GM21447 (cell line): ENCODE results near the gene NECAB3.

Source experiments
- ATAC-seq: cut with Tn5 transposase; IDR thresholded peaks from one replicate; pipeline ENCODE4 v1.9.1; 2021; ENCODE audit not compliant: unreplicated experiment

Gene NECAB3

DNA sequence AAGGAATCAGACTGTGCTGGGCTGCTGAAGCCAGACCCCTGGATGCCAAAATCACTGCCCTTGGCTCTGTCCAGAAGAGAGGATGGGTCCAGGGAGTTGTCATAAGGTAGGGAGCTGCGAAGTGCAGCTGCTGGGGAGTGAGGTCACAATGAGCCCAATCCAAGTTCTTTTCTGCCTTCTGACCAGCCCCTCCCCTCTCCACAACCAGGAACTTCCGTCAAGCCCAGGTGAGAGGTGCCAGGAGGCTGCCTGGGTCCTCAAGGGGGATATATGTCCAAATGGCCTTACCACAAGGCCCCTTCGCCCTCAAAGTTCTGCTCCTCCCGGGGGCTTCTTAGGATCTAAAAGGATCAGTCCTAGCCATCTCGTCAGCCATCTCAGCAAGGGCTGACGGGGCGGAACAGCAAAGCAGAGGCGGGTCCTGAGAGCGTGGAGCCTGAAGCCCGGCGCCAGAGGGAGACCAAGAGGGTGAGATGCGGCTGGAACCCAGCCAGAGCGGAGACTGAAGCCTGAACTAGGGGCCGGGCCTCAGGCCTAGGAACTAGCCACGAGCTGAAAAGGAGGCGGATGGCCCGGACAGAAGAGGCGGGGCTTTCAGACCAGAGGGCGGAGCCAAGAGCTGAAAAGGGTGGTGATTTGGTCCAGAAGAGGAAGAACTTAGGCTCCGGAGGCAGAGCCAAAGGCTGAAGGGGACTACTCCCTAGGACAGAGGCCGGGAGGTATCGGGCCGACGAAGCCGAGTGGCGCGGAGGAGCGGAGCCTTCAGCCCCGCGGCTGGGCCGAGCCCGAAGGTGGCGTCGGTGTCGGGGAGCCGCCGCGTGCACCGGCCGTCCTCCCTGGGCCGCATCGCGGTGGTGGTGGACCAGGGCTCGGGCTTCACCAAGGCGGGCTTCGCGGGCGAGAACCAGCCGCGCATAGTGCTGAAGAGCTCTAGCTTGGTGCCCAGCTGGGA lies 7.7 kb downstream of the NECAB3 start, which contains the start of gene ACTL10:
Gene ACTL10 (plus strand): TSS at position 651 of the 952 bp plus-strand sequence. CDS start 555 bp downstream, outside the sequence.
- peak; percentile 70 for ATAC-seq

DNA sequence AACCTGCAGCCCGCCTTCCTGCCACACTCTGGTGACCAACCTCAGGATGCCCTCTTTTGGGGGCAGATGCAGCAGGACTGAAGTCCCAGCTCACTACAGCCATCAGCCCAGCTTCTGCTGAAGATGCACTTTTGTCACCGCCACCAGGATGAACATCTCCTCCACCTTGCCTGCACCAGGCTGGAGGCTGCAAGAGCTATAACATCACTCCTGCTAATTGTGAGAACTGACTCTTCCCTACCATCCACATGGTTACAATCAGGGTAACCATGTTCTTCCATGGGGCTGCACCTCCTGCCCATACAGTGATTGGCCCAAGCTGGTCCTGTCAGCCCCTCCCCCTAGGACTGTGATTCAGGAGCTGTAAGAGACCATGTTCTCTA lies 9.5 kb downstream of the NECAB3 start:
- no peak for ATAC-seq

DNA sequence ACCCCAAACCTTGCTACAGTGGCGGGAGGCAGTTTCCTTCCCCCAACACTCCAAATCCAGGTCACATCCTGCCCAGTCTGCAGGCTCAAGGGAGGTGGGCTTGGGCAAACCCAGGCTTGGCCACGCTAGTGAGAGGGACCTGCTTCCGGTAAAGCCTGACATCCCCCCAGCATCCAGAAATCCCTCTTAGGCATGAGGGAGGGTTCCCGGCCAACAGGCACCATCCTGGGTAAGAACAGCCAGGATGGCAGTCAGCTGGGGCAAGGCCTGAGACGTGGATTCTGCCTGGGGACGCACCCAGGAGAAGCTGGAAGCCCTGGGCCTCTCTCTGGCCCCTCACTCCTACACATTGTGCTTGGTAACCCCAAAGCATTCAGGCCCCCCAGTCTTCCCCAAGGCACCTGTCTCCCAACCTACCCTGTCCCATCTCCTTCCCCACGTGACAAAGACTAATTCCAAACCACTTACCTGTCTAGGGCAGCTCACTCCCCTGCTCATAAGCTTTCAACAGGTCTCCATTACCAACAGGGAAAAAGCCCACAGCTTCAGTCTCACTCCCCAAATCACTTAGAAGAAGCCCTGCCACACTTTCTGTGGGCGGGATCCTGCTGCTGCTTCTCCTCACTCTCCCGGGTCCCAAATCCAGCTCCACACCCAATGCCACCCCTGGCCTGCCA lies 10.0 kb downstream of the NECAB3 start:
- ATAC-seq, result no peak

DNA sequence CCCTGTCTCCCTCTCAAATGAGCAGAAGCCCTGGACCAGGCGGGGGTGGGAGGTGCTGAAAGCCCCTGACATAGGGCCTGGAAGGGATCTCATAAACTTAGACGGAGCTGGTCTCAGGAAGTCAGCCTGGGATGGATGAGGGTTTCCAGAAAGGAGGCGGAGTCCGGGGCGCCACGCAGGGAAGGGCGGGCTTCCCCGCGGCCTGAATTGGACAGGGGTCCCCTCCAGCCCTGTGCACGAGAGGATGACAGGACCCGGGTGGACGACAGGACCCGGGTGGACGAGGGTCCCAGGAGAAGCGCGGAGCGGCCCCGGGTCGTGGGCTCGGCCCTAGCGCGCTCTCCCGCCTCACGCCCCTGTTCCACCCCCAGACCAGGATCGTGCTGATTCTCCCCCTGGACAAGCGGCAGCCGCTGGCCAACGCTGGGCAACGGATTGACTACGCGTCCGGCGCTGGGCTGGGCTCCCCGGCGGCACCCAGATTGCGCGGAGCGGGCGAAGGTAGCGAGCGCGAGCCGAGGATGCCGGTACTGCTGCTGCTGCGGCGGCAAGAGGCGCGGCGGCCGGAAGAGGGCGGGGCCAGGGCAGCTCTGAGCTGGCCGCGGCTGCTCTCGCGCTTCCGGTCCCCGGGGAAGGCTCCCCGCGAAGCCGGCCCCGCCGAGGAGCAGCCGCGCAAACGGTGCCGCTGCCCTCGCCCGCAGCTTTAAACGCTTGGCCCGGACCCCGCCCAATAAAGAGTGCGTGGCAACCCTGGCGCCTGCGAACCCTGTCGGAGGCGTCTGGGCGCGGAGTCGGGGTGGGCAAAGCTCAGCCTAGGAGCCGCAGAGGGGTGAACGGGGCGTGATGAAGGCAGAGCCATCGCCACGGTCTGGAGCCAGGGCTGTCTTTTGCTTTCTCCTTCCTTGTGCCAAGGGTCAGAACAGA lies 10.8 kb downstream of the NECAB3 start:
- ATAC-seq, result peak; percentile 40

DNA sequence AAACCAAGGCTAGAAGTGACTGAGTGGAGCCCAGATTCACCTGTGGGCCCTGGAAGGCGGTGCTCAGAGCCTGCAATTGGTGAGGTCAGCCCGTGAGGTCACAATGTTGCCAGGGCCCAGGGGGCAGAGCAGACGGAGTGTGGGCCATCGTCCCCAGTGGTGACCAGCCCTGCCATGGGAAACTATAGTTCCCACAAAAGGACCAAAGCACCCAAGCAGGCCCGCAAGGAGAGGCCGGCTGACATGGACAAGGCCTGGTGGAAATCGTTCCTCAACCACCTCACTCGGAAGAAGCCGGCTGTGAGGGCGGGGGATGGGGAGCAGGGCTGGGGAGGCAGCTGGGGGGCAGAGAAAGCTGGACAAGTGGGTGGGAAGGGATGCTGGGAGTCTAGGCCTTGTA lies 12.1 kb downstream of the NECAB3 start, which contains the start of gene C20orf144:
Gene C20orf144 (plus strand): TSS at position 156 of the 400 bp plus-strand sequence. CDS start 19 bp downstream, at position 175.
- no peak for ATAC-seq

DNA sequence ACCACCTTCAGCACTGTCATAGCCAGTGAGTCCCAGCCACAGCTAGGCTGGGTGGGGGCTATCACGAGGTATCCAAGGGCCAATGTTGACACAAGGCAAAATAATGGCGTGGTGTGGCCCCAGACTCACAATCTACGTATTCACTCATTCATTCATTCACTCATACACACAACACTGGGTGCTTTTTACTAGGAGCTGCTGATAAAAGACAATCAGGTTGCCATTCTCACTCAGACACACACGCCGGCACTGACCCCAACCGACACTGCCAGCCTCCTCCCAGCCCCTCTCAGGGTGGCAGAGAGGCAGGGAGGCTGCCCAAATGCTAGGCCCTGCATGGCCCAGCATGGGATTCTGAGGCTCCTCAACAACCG lies 13.6 kb downstream of the NECAB3 start:
- ATAC-seq, result no peak

DNA sequence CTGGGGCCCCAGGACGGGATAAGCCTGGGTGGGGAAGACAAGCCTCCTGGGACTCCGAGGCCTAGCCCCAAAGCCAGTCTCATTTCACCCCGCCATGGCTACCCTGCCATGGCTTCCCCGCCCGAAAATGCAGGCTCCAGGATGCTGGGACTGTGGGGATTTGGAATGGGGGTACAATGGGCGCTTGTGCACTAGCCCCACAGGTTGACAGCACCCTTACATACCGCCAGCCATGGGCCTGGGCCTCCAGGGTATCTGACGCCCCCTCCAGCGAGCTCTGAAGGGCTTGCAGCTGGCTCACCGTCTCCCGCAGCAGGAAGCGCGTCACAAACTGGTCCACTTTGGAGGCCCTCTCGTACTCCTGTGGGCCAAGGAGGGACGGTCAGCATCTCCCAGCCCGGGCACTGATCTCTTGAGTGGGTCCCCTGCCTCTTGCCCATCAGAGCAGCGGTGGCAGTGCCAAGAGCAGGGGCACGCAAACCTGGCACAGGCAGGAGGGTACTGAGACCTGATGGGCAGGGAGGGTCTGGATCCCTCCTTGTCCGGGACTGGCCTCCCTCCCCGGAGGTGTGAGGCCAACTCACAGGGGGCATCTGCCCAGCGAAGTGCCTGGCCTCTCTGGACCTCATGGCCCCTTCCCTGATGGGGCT lies 14.1 kb downstream of the NECAB3 start:
- no peak for ATAC-seq

DNA sequence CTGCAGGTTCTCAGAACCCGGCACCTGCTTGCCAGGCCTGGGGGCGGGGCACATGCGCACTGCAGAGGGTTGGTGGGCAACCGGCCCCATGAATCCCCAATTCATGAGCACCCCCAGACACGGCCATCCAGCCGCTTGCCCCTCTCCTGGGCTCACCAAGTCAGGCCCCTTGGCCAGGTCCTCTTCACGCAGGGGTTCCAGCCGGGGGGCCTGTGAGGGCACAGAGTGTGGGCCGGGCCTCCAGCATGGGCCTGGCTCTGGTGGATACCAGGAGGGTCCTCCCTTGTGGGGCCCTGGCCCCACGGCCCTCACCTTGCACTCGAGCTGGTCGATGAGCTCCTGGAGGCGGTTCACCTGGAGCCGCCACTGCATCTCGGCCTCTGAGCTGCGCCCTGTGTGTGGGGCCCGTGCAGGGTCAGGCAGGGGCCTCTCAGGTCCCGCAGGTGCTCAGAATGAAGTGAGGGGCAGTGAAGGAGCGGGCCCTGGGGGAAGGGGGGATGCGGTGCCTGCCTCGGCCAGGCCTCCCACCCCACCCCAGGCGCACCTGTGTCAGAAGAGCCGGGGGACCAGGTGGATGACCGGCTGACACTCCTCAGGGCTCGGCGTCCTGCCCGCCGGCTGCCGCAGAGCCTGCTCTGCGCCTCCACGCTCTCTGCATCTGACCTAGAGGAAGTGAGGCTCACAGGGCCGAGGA lies 14.7 kb downstream of the NECAB3 start:
- no peak for ATAC-seq

DNA sequence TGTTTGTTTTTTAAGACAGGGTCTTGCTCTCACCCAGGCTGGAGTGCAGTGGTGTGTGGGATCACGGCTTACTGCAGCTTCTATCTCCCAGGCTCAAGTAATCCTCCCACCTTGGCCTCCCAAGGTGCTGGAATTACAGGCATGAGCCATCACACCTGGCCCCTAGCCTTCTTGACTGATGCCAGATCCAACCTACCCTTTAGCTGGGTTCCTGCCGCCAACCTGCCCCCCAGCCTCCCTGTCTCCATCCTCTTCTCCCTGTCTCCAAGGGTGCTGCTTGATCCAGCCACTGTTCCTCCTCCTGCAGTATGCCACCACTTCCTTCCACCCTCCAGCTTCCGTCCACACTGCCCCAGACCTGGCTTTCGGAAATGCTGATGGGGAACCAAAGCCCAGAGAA lies 15.3 kb downstream of the NECAB3 start:
- ATAC-seq, result no peak

DNA sequence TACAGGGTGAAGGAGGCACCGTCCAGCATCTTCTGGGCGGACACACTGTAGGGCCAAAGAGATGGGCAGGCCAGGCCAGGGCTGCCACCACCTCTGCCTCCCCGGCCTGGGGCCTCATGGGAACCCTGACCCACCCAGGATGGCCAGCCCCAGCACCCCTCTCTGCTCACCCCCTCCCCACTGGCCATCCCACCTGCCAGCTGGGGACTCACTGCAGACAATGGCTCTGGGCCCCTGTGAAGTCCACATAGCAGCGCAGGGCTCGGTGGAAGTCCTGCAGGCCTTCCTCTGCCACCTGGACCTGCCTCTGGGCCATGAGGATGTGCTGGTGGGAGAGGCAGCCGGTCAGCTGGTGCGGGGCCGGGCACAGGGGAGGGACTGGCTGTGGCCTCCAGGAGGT lies 15.7 kb downstream of the NECAB3 start:
- ATAC-seq, result no peak

DNA sequence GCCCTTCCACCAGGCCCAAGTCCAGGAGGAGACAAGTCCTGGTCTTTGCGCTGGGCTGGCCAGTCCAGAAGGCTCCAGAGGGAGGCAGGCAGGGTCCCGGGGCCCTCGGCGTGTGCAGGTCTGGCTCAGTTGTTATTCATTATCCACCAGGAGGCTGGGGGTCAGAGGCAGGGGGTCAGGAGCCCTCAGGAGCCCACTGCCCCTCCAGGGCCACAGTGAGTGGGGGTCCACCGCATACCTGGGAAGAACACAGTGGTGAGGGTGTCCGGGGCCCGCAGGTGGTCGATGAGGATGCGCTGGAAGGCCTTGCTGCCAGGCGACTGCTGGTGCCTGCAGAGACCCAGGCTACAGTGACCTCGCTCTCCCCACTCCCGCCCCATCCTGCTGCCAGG lies 16.5 kb downstream of the NECAB3 start:
- ATAC-seq, result no peak

DNA sequence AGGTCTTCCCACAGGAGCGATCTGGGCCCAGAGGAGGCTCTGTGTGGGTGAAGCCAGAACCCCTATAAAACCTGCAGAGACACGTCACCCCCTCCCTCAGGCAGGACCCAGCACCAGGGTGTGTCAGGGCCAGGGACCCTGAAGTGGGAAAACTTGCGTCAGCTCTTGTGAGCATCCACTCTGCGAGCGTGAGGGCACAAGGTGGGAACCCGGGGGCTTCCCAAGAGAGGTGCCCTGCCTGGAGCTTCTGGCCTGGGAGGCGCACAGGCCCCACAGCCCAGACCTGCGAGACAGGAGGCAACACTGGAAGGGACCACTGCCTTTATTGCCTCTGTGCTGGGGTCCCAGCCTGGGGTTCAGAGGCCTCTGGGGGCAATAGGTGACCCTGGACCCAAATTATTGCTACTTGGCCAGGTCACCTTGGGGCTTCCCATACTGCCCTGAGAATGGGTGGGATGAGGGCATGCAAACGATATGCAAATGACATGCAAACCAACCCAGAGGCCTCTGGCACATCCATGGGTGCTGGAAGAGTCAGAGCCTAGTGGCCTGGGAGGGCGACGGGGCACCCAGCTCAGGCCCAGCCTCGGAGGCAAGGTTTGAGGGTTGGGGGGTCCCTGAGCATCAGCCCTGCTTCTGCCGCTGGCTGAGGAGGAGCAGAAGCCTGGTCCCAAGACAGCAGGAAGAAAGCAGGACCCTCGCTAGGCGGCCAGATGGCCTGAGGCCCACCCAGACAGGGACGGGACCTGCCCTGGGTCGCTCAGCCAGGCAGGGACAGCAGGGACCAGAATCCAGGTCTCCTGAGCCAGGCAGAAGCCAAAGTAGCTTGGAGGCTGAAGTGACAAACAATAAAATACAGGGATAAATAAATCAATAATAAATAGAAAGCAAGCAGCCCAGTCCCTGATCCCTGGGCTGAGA lies 17.2 kb downstream of the NECAB3 start:
- no peak for ATAC-seq

DNA sequence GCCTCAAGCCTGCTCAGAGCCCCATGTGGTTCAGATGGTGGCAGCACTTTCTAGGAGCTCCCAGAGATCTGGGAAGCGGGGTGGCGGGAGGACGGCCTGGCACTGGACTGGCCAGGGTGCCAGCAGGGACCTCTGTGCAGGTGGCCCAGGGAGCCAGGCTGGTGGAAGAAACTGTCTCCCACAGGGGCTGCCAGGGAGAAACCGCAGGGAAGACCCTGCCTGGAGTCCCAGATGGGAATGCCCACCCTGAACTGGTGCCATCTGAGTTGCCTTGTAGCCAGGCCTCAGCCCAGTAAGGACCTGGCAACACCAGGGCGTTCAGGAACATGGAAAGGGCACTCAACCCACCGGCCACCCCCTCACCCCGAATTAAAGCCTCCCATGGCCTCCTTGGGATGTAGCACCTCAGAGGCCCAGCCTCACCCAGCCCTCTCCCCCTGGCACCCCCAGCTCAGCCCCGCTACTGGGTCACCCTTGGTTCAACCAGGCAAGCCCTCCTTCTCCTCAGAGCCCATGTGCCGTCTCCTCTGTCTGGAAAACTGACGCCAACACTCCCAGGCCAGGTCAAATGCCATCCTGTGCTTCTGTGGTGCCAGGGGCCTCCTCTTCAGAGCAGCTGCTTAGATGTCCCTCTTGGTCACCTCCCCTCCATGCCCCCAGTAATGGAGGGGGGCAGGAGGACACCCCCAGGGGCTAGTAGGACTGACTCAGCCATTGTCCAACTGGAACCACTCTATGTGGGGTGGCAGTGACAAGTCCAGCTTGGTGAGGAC lies 18.0 kb downstream of the NECAB3 start:
- ATAC-seq, result no peak

DNA sequence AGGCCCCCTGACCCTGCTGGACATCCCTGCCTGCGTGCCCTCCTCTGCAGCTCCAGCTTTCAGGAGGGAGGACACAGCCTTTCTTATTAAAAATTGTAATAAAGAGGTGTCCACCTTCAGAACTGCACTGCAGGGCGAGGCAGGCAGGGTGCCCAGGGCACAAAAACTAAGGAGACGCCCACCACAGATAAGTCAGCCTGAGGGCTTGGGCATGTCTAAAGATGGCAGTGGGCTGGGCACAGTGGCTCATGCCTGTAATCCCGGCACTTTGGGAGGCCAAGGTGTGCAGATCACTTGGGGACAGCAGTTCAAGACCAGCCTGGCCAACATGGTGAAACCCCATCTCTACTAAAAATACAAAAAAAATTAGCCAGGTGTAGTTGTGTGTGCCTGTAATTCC lies 19.1 kb downstream of the NECAB3 start:
- no peak for ATAC-seq

DNA sequence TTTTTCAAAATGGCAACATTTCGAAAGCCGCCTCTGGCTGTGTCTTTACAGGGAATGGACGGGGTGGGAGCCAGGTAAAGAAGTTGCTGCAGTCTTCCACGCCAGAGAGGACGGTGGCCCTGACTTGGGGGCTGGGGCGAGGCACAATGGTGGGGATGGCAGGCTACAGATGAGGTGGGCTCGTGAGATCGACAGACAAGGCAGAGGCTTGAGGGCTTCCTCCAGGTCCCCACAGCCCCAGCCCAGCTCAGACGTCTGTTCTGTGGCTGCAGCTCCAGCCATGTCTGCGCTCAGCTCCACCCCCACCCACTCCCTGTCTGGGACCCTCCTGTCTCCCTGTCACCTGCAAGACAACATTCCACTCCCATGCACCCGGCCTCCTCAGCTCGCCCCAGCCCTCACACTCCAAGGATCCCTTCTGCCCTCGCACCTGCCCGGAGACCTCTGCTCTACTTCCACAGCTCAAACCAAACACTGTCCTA lies 19.5 kb downstream of the NECAB3 start:
- ATAC-seq, result no peak

DNA sequence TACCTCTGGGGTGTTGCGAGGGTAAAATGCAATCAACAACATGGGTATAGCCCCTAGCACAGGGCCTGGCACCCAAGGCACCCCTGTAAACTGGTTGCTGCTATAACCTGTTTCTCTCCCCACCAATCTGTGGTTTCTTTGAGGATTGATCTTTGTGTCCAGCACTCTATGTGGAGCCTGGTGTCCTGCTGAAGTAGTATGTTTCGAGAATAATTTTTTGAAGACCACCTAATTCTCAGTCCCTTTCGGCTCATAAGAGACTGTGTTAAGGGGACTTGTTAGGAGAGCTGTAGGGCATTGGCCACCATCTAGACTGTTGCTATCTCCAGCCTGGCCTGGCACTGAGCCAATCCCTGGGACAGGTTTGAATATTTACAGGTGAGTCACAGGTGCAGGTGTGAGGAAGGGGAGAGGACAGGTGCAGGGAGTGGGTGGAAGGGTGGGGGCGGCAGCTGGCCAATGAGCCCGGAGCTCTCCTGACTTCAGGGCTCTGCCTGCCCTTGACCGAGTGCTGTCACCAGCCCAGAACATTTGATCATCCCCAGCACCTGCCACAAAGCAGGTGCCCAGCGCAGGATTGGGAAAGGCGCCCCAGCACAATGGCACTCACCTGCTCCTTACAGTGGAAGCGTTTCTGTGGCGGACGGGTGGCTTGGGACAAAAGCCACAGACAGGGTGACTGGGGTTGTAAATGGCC lies 20.2 kb downstream of the NECAB3 start:
- no peak for ATAC-seq

DNA sequence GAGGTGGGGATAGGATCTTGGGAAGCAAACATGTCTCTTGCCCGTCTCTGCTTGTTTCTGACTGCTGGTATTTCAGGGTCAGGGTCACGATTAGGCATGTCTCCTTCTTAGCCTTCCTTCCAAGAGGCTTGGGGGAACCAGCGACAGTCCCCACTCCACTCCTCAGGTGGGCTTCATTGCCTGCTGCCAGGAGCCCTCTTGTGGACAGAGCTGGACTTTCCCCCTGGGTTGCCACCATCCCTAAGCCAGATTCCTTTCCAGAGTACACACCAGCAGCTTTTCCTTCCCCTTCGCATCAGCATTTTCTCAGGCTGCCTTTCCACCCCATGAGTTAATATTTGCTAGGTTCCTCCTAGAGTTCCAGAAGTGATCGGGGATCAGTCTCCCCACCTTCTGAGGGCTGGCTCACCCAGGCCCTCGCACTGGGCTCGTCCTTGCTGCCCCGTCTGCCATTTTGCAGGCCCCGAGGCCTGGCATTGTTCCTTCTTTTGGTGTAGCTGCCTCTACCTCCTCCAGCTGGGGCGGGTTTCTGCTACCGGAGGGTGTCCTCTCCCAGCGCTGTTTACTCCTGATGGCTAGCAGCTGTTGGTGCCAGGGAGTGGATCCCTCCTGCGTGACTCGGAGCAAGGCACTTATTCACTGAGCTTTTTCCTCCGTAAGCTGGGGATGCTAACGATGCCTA lies 20.9 kb downstream of the NECAB3 start:
- no peak for ATAC-seq
